Activated CD8-positive, alpha-beta T cell treated with anti-CD3 and anti-CD28 coated beads, Interleukin-2, amount 10 ng/mL, durations not matched to agents 7 days and 5 days (primary cell): ENCODE results near the gene ACER3. TPM values are rescaled to one million over a fixed set of nuclear protein-coding genes. Genes with fewer than 3 reads are reported as not detected.

Experiments
- ATAC-seq: fragments of 150-1000 bp; cut with Tn5 transposase; one replicate; pipeline ENCODE4 v1.10.0; 2021; ENCODE audit warnings: moderate library complexity
- CTCF ChIA-PET: fragments of 350-600 bp; sonication (Branson Sonifier 250); formaldehyde crosslinking; loops from one replicate; lab custom pipeline; 2021; ENCODE audit warnings: antibody characterized with exemption; lab: Charles Lee
- POLR2A ChIA-PET: fragments of 350-600 bp; sonication (Branson Sonifier 250); formaldehyde crosslinking; loops from one replicate; lab custom pipeline; 2021; ENCODE audit warnings: antibody characterized with exemption; lab: Charles Lee
- DNase-seq: peaks from one replicate; pipeline ENCODE4 v3.0.0-alpha.2; 2020
- H3K27ac Mint-ChIP-seq: one replicate; pipeline ENCODE4 v1.8.0; 2021; ENCODE audit warnings: mild to moderate bottlenecking, mixed read lengths
- H3K27me3 Mint-ChIP-seq: one replicate; pipeline ENCODE4 v1.8.0; 2021; ENCODE audit warnings: low read depth, mixed read lengths
- H3K36me3 Mint-ChIP-seq: one replicate; pipeline ENCODE4 v1.8.0; 2021; ENCODE audit warnings: low read depth, mixed read lengths
- H3K4me1 Mint-ChIP-seq: one replicate; pipeline ENCODE4 v1.8.0; 2021; ENCODE audit warnings: low read depth, mixed read lengths
- H3K4me3 Mint-ChIP-seq: one replicate; pipeline ENCODE4 v1.8.0; 2021; ENCODE audit warnings: mild to moderate bottlenecking, mixed read lengths
- H3K9me3 Mint-ChIP-seq: one replicate; pipeline ENCODE4 v1.8.0; 2022; ENCODE audit warnings: mixed read lengths; ENCODE audit not compliant: insufficient read depth
- total RNA-seq, 2 experiments: library from RNA; stranded (reverse); gene quantifications; one replicate each; pipeline ENCODE4 v1.2.3, GENCODE V29; 2021

Gene ACER3
- total RNA-seq, 2 experiments from 2014 or later, result 9.4 to 13.8 TPM

DNA sequence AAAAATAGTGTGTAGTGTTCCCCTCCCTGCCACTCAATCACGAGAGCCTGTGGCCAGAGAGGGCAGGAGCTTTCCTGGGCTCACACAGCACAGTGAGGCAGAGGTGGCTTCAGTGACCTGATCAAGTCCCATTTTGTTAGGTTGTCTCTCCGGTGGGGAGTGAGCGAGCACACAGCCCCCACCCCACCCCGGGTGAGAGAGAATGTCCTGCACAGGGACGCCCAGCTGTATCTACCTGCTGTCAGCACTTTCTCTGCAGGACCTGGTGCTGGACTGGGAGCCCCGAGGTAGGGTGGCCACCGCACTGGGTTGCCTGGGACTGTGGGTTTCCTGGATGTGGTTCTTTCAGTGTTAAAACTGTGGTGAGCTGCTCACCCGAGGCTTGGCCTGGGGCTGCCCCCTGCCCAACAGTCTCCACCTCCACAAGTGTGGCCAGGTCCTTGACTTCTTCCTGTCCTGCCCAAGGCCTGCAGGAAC is 212.2 kb downstream of the ACER3 start:
- Mint-ChIP-seq H3K27me3 (peaks cover 24% of the 10 kb centered on the region), H3K4me1 (peaks cover 25% of the 10 kb centered on the region), H3K4me3 (peak overlapping the region; percentile 5), H3K27ac (no peak overlapping the region), H3K36me3 (no peaks in the 10 kb centered on the region), H3K9me3 (no peaks in the 10 kb centered on the region)
- peak; percentile 45 for ATAC-seq
- CTCF ChIA-PET, result interaction anchor here (1.7 to 2.1 kb wide), 3 partner anchors 18 to 153 kb away, joined by 4 to 8 read pairs (median 5); no protein-coding TSS in a partner anchor
- DNase-seq, result peak; percentile 59
- POLR2A ChIA-PET, result interaction anchor here (2.8 kb wide), 1 partner anchor 10 kb away, joined by 16 read pairs; no protein-coding TSS in a partner anchor

DNA sequence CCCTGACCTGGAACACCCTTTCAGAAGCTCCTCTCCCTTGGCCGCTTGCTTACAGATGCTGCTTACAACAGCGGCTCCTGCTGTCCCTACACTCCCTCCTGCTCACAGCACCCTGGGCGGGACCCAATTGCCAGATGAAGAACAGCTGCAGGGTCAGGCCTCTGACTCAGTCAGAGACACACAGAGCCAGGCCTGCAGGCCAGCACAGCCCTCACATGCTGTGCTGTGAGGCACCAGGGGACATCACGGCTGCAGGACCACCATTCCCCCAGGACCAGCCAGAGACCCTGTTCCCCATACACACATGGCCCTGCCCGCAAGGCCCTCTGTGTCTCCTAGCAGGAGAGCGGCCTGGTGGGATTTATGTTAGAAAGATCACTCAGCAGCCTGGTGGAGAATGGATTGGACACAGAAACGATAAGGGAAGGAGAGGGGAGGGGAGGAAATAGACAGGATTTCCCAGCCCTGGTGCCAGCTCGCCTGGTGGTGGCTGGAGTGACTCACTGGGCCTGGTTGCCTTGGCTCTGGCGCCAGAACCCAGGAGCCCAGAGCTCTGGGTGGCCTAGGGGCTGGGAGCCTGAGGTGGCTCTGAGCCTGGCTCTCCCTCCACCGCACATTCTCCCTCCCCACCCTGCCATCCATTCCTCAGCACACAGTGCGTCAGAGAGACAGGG is 212.7 kb downstream of the ACER3 start:
- Mint-ChIP-seq H3K4me1 (peaks cover 25% of the 10 kb centered on the region), H3K9me3 (no peaks in the 10 kb centered on the region), H3K4me3 (peak overlapping the region; percentile 5), H3K27me3 (peaks cover 24% of the 10 kb centered on the region), H3K36me3 (no peaks in the 10 kb centered on the region), H3K27ac (peak overlapping the region; percentile 45)
- CTCF ChIA-PET, result interaction anchor here (1.7 to 2.1 kb wide), 3 partner anchors 17 to 154 kb away, joined by 4 to 8 read pairs (median 5); no protein-coding TSS in a partner anchor
- ATAC-seq (peak; percentile 34), DNase-seq (no peak)
- POLR2A ChIA-PET, result interaction anchor here (2.8 kb wide), 1 partner anchor 9 kb away, joined by 16 read pairs; no protein-coding TSS in a partner anchor

DNA sequence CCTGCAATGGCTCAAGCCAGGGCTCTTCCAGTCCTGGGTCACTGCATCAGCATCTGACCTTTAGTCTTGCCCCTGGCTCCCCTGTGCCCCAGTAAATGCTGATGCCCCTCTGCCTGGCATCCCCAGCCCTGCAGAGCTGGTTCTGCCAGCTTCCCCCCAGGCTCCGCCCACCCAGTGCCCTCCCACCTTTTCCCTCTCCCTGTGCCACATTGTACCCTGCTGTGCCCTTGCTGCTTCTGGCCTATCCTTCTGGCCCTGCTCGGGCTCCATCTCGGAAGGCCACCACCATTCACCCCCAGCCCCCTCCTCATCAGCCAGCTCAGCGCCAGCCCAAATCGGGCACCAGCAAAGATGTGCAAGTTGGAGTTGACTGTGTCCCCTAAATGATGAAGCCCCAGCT is 213.5 kb downstream of the ACER3 start:
- H3K4me1 Mint-ChIP-seq, result peaks cover 25% of the 10 kb centered on the region
- no peak for DNase-seq
- ChIA-PET CTCF (interaction anchor here (0.9 to 2.1 kb wide), 3 partner anchors 27 to 154 kb away, joined by 3 to 5 read pairs (median 4); no protein-coding TSS in a partner anchor), POLR2A (interaction anchor here (2.8 kb wide), 1 partner anchor 8 kb away, joined by 16 read pairs; no protein-coding TSS in a partner anchor)
- H3K4me3 Mint-ChIP-seq, result no peak overlapping the region
- H3K27ac Mint-ChIP-seq, result no peak overlapping the region
- H3K27me3 Mint-ChIP-seq, result peaks cover 23% of the 10 kb centered on the region
- no peaks in the 10 kb centered on the region for H3K36me3 Mint-ChIP-seq
- H3K9me3 Mint-ChIP-seq, result no peaks in the 10 kb centered on the region
- no peak for ATAC-seq

DNA sequence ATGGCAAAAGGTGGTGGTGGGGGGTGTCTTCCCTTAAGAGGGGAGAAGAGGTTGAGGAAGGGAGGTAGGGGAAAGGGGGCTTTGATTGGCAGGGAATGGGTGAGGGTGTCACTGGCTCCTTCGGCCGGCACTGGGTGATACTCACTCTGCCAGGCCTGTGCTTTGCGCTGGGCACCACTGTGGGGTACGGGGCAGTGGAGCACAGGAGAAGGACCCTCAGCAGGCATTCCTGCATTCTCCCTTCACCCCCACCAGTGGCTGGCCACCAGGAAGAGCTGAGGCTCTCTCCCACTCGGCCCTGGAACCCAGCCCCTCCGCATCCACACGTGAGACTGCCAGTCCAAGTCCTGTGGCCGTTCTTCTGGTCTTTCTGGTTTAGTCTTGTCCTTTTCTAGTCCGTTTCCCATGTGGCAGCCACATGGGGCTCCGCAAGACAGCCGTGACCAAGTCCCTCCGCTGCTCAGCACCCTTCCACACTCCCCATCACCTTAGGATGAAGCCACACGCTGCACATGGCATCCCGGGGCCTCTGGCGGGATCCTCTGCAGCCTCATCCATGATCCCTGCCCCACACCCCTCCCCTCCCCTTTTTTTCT is 214.0 kb downstream of the ACER3 start:
- ATAC-seq (no peak), DNase-seq (no peak)
- Mint-ChIP-seq H3K36me3 (no peaks in the 10 kb centered on the region), H3K27me3 (peaks cover 22% of the 10 kb centered on the region), H3K4me3 (no peak overlapping the region), H3K4me1 (peaks cover 26% of the 10 kb centered on the region), H3K9me3 (no peaks in the 10 kb centered on the region), H3K27ac (no peak overlapping the region)
- ChIA-PET CTCF (interaction anchor here (0.9 kb wide), 1 partner anchor 155 kb away, joined by 3 read pairs; no protein-coding TSS in a partner anchor), POLR2A (interaction anchor here (2.8 kb wide), 1 partner anchor 8 kb away, joined by 16 read pairs; no protein-coding TSS in a partner anchor)

DNA sequence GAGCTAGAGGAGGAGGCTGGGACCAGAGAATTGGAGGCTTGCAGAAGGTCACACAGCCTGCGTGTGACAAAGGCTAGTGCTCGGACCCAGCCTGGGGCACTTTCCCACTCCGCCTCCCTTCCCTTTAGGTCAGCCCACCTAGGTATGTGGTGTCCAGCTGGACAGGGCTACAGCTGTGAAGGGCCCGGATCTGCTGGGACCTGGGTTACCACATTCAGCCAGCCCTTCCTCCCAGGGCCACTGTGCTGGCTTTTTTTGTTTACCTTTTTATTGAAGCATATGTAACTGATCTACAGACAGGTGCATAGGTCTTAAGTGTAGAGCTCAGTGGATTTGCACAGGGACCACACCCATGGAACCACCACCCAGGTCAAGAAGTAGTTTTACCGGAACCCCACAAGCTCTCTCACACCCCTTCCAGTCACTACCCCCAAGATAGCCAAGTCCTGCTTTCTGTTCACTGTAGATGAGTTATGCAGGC is 214.7 kb downstream of the ACER3 start:
- ATAC-seq, result no peak
- no peaks in the 10 kb centered on the region for H3K36me3 Mint-ChIP-seq
- no peaks in the 10 kb centered on the region for H3K9me3 Mint-ChIP-seq
- POLR2A ChIA-PET, result no interaction called here
- peaks cover 33% of the 10 kb centered on the region for H3K4me1 Mint-ChIP-seq
- no peak overlapping the region for H3K4me3 Mint-ChIP-seq
- CTCF ChIA-PET, result no interaction called here
- H3K27ac Mint-ChIP-seq, result no peak overlapping the region
- H3K27me3 Mint-ChIP-seq, result peaks cover 21% of the 10 kb centered on the region
- DNase-seq, result no peak

Other genes starting within 250 kb of the ACER3 start
- gene LRRC32, start 190.2 kb upstream of the ACER3 start, total RNA-seq, result under 1 TPM; 0.23 to 0.32 TPM
- 1 to 10 TPM; 2.5 TPM for gene TSKU, start 77.6 kb upstream of the ACER3 start, total RNA-seq
- not detected for gene B3GNT6, start 173.5 kb downstream of the ACER3 start, total RNA-seq
- 1 to 10 TPM; 1.0 to 1.4 TPM for gene CAPN5, start 206.1 kb downstream of the ACER3 start, total RNA-seq
- not detected for gene OMP, start 241.9 kb downstream of the ACER3 start, total RNA-seq